Spleen (tissue), 7 donors: ENCODE measurements around the gene ZNF362.

Experiments used
- CTCF ChIP-seq, 11 experiments: fragments of 200-600 bp in 7 of 11; fragments of 450-650 bp in 4 of 11; sonication (generic) in 4 of 11; IDR thresholded peaks in 8 of 11; conservative IDR thresholded peaks in 3 of 11; 1 replicate in 7 of 11; 2 replicates in 4 of 11; pipeline versions ENCODE4 v1.4.0 to v1.8.0; 2016 to 2021; ENCODE audit warnings: antibody characterized with exemption in 11 of 11, inconsistent platforms in 4 of 11, mild to moderate bottlenecking in 1 of 11
- POLR2A ChIP-seq, 3 donors: fragments of 450-650 bp; IDR thresholded peaks; one replicate each; pipeline ENCODE4 v1.5.1; 2017; ENCODE audit warnings: antibody characterized with exemption in 3 of 3, mild to moderate bottlenecking in 1 of 3
- donor health status: DM: no; HTN: no; CAD: no; lungs with moderate emphysema.
- donor health status: DM: no; HTN: no; CAD: no.
- donor health status: DM: no; HTN: no; CAD: no.

DNA sequence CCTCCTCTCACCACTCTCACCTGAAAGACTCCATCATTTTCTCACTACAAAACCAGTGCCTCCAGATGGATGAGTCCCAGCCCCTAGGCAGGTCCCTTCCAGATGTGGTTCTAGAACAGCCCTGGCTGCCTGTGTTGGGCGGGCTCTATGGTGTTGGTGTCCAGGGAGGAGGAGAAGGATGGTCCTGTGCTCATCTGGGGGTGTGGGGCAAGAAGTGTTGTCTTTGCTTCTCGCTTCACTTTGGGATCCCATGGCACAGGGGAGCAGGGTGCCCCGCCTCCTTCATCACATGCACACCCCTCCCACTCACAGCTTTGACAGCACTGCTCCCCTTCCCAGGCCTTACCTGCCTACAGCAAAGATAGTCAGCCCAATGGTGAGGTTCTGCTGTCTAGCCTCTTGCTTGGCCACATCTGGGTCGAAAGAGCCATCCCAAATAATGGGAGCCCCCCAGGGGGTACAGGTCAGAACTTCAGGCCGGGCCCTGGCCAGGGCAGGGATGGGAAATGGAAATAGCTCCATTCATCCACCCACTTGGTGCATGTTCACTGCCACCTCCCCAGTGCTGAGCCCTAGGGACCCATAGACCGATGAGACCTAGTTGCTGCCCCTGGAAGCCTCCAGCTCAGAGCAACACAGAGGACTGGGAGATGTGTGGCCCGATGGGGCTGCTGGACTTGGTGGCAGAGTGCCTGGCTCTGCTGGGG is 55.6 kb downstream of the ZNF362 start:
- TF ChIP-seq CTCF (IDR thresholded peaks at IDR 0.05 in 8 of 11, conservative IDR thresholded peaks at IDR 0.05 in 3 of 11) (no peak), POLR2A (IDR thresholded peaks at IDR 0.05) (no peak)
